Mesothelial cell of epicardium (in vitro differentiated cells): ENCODE results near the gene CAPN14. TPM values are rescaled to one million over a fixed set of nuclear protein-coding genes. Genes with fewer than 3 reads are reported as not detected.

Source experiments
- DNase-seq, 2 experiments: peaks; one replicate each; pipeline ENCODE4 v3.0.0; 2021; ENCODE audit warnings: low spot score in 2 of 2; ENCODE audit not compliant: unreplicated experiment in 2 of 2
- H3K27ac Mint-ChIP-seq: 2 replicates; pipeline ENCODE4 v1.8.0; 2021; ENCODE audit warnings: mixed read lengths
- H3K27me3 Mint-ChIP-seq: 2 replicates; pipeline ENCODE4 v1.8.0; 2021; ENCODE audit warnings: low read depth, mixed read lengths
- H3K36me3 Mint-ChIP-seq: 2 replicates; pipeline ENCODE4 v1.8.0; 2021; ENCODE audit warnings: mixed read lengths
- H3K4me1 Mint-ChIP-seq: 2 replicates; pipeline ENCODE4 v1.8.0; 2021; ENCODE audit warnings: mixed read lengths
- H3K4me3 Mint-ChIP-seq: 2 replicates; pipeline ENCODE4 v1.8.0; 2021; ENCODE audit warnings: mild to moderate bottlenecking, moderate library complexity, mixed read lengths
- H3K9me3 Mint-ChIP-seq: 2 replicates; pipeline ENCODE4 v1.8.0; 2021; ENCODE audit warnings: mixed read lengths
- total RNA-seq: library from RNA; stranded (reverse); gene quantifications from 3 replicates; pipeline ENCODE4 v1.2.1, GENCODE V29; 2021
- TF ChIP-seq, protein P1 (sequence below): fragments of 200-600 bp; sonication (generic); IDR thresholded peaks from one replicate; pipeline ENCODE4 v1.5.0; 2021; ENCODE audit warnings: antibody characterized with exemption; ENCODE audit not compliant: unreplicated experiment

CAPN14 gene
- total RNA-seq, 1 donor from 2014 or later: 0.54 TPM

DNA sequence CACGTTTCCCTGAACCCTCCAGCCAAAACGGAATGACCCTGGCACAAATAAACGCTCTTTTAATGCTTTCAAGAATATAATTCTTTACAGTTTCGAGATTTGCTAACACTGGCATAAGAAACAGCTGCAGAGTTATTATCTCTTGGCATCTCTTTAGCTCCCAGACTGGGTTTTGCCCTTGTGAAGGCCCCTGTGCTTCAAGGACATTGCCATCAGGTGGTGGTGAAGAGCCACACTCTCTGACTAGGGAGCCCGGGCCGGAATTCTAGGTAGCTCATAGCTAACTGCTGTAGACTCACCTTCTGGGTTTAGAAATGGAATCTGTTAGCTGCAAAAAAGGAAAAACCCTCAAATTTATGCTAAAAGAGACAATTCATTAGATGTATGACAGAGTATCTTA is 65.8 kb downstream of the CAPN14 start:
- TF ChIP-seq, protein P1, sequence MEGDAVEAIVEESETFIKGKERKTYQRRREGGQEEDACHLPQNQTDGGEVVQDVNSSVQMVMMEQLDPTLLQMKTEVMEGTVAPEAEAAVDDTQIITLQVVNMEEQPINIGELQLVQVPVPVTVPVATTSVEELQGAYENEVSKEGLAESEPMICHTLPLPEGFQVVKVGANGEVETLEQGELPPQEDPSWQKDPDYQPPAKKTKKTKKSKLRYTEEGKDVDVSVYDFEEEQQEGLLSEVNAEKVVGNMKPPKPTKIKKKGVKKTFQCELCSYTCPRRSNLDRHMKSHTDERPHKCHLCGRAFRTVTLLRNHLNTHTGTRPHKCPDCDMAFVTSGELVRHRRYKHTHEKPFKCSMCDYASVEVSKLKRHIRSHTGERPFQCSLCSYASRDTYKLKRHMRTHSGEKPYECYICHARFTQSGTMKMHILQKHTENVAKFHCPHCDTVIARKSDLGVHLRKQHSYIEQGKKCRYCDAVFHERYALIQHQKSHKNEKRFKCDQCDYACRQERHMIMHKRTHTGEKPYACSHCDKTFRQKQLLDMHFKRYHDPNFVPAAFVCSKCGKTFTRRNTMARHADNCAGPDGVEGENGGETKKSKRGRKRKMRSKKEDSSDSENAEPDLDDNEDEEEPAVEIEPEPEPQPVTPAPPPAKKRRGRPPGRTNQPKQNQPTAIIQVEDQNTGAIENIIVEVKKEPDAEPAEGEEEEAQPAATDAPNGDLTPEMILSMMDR: no peak
- no peaks in the 10 kb centered on the region for H3K4me1 Mint-ChIP-seq
- H3K36me3 Mint-ChIP-seq: no peaks in the 10 kb centered on the region
- no peak overlapping the region for H3K4me3 Mint-ChIP-seq
- no peak for DNase-seq
- peaks cover 53% of the 10 kb centered on the region for H3K27me3 Mint-ChIP-seq
- no peaks in the 10 kb centered on the region for H3K9me3 Mint-ChIP-seq
- no peak overlapping the region for H3K27ac Mint-ChIP-seq

DNA sequence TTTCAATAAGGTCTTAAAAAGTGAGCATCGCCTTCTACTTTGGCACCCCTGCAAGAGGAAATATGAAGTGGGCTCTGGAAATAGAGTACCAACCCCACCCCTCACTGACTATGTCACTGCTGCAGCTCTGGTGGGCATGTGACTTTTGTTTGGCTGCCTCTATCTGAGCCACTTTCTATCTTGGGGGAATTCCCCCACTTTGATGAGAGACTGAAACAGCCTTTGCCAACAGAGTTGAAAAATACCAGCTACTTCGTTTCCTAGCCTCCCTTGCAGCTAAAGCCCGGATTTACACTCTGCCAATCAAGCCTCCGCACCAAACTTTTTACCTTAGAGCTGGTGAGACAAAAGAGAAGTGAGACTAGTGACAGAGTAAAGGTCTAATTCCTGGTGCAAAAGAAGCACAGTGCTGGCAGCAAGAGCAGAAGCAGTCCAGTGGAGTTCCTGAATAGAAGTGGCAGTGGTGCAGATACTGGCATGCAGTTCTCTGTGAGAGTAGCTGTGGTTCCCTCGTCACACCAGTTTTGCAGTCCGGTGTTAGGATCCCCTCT is 67.1 kb downstream of the CAPN14 start:
- Mint-ChIP-seq H3K36me3 (no peaks in the 10 kb centered on the region), H3K9me3 (no peaks in the 10 kb centered on the region), H3K4me1 (no peaks in the 10 kb centered on the region), H3K27me3 (peaks cover 51% of the 10 kb centered on the region), H3K4me3 (no peak overlapping the region), H3K27ac (no peak overlapping the region)
- no peak for DNase-seq
- TF ChIP-seq, protein P1: no peak

DNA sequence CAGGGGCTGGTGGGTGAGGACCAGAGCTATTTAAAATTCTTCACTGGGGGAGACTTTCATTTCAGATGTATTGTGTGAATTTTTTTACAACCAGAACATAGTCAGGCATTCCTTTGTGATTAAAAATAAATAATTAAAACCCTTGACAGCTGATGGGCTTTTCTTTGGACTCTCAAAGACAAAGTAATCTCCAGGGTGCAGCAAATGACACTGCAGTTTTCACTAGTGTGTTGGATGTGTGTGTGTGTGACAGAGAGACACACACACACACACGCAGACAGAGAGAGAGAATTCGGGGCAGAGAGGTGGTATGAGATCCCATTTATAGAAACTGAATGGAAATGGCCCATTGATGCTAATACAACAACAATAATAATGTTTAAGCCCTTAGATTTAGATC is 68.8 kb downstream of the CAPN14 start:
- Mint-ChIP-seq H3K27ac (no peak overlapping the region), H3K36me3 (no peaks in the 10 kb centered on the region), H3K9me3 (no peaks in the 10 kb centered on the region), H3K4me1 (no peaks in the 10 kb centered on the region), H3K4me3 (no peak overlapping the region), H3K27me3 (peaks cover 59% of the 10 kb centered on the region)
- DNase-seq: no peak
- TF ChIP-seq, protein P1: no peak

DNA sequence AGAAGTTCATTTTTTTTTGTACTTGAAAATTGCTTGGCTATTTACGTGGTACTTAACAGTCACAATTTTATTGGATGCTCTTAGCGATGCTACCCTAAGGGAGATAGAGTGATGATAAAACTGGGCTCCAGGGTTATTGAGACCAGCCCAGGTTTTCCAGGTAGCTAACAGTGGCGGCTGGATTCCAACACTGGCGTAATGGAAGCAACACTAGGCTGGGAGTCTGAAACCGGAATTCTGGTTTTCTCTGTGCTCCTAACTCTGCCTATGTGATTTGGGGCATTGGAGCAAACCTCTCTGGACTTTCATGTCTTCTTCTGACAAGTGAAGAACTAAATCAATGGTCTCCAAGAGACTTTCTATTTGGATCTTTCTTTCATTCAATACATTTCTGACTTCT is 69.7 kb downstream of the CAPN14 start:
- peaks cover 58% of the 10 kb centered on the region for H3K27me3 Mint-ChIP-seq
- no peaks in the 10 kb centered on the region for H3K36me3 Mint-ChIP-seq
- no peak for DNase-seq
- H3K9me3 Mint-ChIP-seq: no peaks in the 10 kb centered on the region
- TF ChIP-seq, protein P1: no peak
- H3K4me3 Mint-ChIP-seq: no peak overlapping the region
- no peak overlapping the region for H3K27ac Mint-ChIP-seq
- no peaks in the 10 kb centered on the region for H3K4me1 Mint-ChIP-seq

DNA sequence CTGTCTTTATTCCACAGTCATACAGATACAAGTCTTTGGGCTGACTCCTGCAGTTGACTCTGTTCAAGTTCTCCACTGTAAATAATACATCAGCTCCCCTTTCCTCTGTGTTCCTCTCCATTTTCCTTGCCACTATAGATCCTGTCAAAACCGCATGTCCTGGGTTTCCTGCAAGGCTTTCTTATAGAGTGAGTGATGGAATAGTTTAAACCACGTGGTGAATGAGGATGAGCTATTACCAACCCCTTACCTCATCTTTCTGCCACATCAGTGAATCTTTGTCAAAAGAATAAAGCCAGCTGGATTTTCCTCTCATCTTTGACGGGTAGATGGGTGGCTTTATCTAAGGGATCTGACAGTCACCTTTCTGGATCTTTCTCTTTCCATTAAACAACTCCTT is 75.2 kb downstream of the CAPN14 start:
- DNase-seq: no peak
- H3K27me3 Mint-ChIP-seq: peaks cover 72% of the 10 kb centered on the region

More for the DNA sequence above, 75.2 kb downstream of the CAPN14 start:
- TF ChIP-seq, protein P1: no peak
- H3K9me3 Mint-ChIP-seq: no peaks in the 10 kb centered on the region
- H3K4me1 Mint-ChIP-seq: peaks cover 1% of the 10 kb centered on the region
- no peaks in the 10 kb centered on the region for H3K36me3 Mint-ChIP-seq
- no peak overlapping the region for H3K4me3 Mint-ChIP-seq
- no peak overlapping the region for H3K27ac Mint-ChIP-seq
